Naive B cell (primary cell): ENCODE data around the gene TLNRD1. TPM values are rescaled to one million over a fixed set of nuclear protein-coding genes. Genes with fewer than 3 reads are reported as not detected.
"Not testable (repeated sequence)": the region's sequence is repeated elsewhere in the genome, so short reads cannot be mapped to it uniquely, and the experiment has no call there.

Experiments
- ATAC-seq, 2 donors: fragments of 150-1000 bp; cut with Tn5 transposase; 2 replicates each; pipeline ENCODE4 v1.10.0; 2021; ENCODE audit warnings: low read depth in 2 of 2, mild to moderate bottlenecking in 2 of 2, moderate library complexity in 2 of 2
- DNase-seq: peaks from one replicate; pipeline ENCODE4 v3.0.0; 2022
- H3K27ac Mint-ChIP-seq, 6 donors: one replicate each; pipeline ENCODE4 v1.8.0; 2020 to 2022; ENCODE audit warnings: mild to moderate bottlenecking in 6 of 6, mixed read lengths in 6 of 6, moderate library complexity in 5 of 6, inconsistent platforms in 2 of 6
- H3K27me3 Mint-ChIP-seq, 3 donors: one replicate each; pipeline ENCODE4 v1.8.0; 2021 to 2022; ENCODE audit warnings: mixed read lengths in 3 of 3, mild to moderate bottlenecking in 1 of 3
- H3K36me3 Mint-ChIP-seq, 2 donors: one replicate each; pipeline ENCODE4 v1.8.0; 2020 to 2022; ENCODE audit warnings: mixed read lengths in 2 of 2, inconsistent platforms in 1 of 2, mild to moderate bottlenecking in 1 of 2
- H3K4me1 Mint-ChIP-seq, 3 donors: one replicate each; pipeline ENCODE4 v1.8.0; 2020 to 2022; ENCODE audit warnings: mixed read lengths in 3 of 3, inconsistent platforms in 1 of 3, mild to moderate bottlenecking in 1 of 3, moderate library complexity in 1 of 3
- H3K4me3 Mint-ChIP-seq, 8 donors: one replicate each; pipeline ENCODE4 v1.8.0; 2020 to 2022; ENCODE audit warnings: mild to moderate bottlenecking in 8 of 8, mixed read lengths in 8 of 8, moderate library complexity in 8 of 8, inconsistent platforms in 2 of 8
- H3K9me3 Mint-ChIP-seq, 7 donors: one replicate each; pipeline ENCODE4 v1.8.0; 2020 to 2022; ENCODE audit warnings: mixed read lengths in 7 of 7, mild to moderate bottlenecking in 5 of 7, inconsistent platforms in 2 of 7, moderate library complexity in 1 of 7
- polyA plus RNA-seq, 6 donors: library from polyadenylated mRNA; unstranded; fragments of 300-500 nt; fragmentation: Illumina TruSeq; gene quantifications; one replicate each; pipeline ENCODE4 v1.2.3, GENCODE V29; 2021; ENCODE audit warnings: low read depth in 6 of 6

Gene TLNRD1
- 1 to 10 TPM; 3.0 to 6.4 (median 5.2) TPM for polyA plus RNA-seq

GRCh38 chr15:81000624-81001151 is at the start of gene TLNRD1:
Gene TLNRD1, plus strand, starts transcription at chr15:81000923. Its CDS starts 1,349 bp downstream, at chr15:81002272.
- H3K9me3 Mint-ChIP-seq = peaks cover 0 to 5% (median 0%) of the 10 kb centered on the region in 7 donors
- peak; percentile 88 for DNase-seq
- ATAC-seq = peak; percentile 72 to 73
- peaks cover 33 to 40% (median 39%) of the 10 kb centered on the region in 3 donors for H3K4me1 Mint-ChIP-seq
- peak within 1 kb of the TSS; percentile 93 to 99 (median 96) for H3K27ac Mint-ChIP-seq
- peak within 1 kb of the TSS; percentile 90 to 98 (median 92) for H3K4me3 Mint-ChIP-seq
- H3K27me3 Mint-ChIP-seq = no peaks in the 10 kb centered on the region
- peaks cover 0 to 5% of the 10 kb centered on the region in 2 donors for H3K36me3 Mint-ChIP-seq

- Mint-ChIP-seq H3K4me3 (no peak overlapping the region), H3K36me3 (peaks cover 33 to 47% of the 10 kb centered on the region in 2 donors), H3K27ac (no peak overlapping the region), H3K4me1 (peaks cover 0 to 9% (median 7%) of the 10 kb centered on the region in 3 donors), H3K27me3 (no peaks in the 10 kb centered on the region), H3K9me3 (no peaks in the 10 kb centered on the region)
- ATAC-seq = no peak
- no peak for DNase-seq
Observed at GRCh38 chr15:80951941-80952340, 48.8 kb upstream of the TLNRD1 start.

GRCh38 chr15:80953001-80953952 is 47.4 kb upstream of the TLNRD1 start:
- H3K9me3 Mint-ChIP-seq = no peaks in the 10 kb centered on the region
- no peak for ATAC-seq
- peak overlapping the region in 2 of 6 donors; percentile 5 to 80 for H3K27ac Mint-ChIP-seq
- no peak overlapping the region for H3K4me3 Mint-ChIP-seq
- H3K36me3 Mint-ChIP-seq = peaks cover 21 to 45% of the 10 kb centered on the region in 2 donors
- H3K4me1 Mint-ChIP-seq = peaks cover 0 to 9% (median 7%) of the 10 kb centered on the region in 3 donors
- no peak for DNase-seq
- H3K27me3 Mint-ChIP-seq = no peaks in the 10 kb centered on the region

GRCh38 chr15:80953953-80954778 is 46.6 kb upstream of the TLNRD1 start:
- peaks cover 0 to 9% (median 7%) of the 10 kb centered on the region in 3 donors for H3K4me1 Mint-ChIP-seq
- no peak overlapping the region for H3K4me3 Mint-ChIP-seq
- H3K36me3 Mint-ChIP-seq = peaks cover 22 to 47% of the 10 kb centered on the region in 2 donors
- no peaks in the 10 kb centered on the region for H3K27me3 Mint-ChIP-seq
- ATAC-seq = no peak
- peak overlapping the region in 1 of 6 donors; percentile 80 for H3K27ac Mint-ChIP-seq
- DNase-seq = no peak
- H3K9me3 Mint-ChIP-seq = no peaks in the 10 kb centered on the region

GRCh38 chr15:80955571-80956452 is 44.9 kb upstream of the TLNRD1 start:
- H3K36me3 Mint-ChIP-seq = peaks cover 24 to 46% of the 10 kb centered on the region in 2 donors
- DNase-seq, H3K4me3 Mint-ChIP-seq, H3K4me1 Mint-ChIP-seq, H3K9me3 Mint-ChIP-seq, ATAC-seq, H3K27ac Mint-ChIP-seq, H3K27me3 Mint-ChIP-seq: not testable (repeated sequence)

- Mint-ChIP-seq H3K36me3 (peaks cover 17 to 36% of the 10 kb centered on the region in 2 donors), H3K4me3 (no peak overlapping the region), H3K27ac (peak overlapping the region in 3 of 6 donors; percentile 3 to 41 (median 37)), H3K4me1 (peaks cover 0 to 10% (median 6%) of the 10 kb centered on the region in 3 donors), H3K9me3 (peaks cover 0 to 2% (median 0%) of the 10 kb centered on the region in 7 donors), H3K27me3 (no peaks in the 10 kb centered on the region)
- no peak for ATAC-seq
- no peak for DNase-seq
Observed at GRCh38 chr15:80957556-80957955, 43.2 kb upstream of the TLNRD1 start.

- H3K4me1 Mint-ChIP-seq = peaks cover 0 to 10% (median 2%) of the 10 kb centered on the region in 3 donors
- peaks cover 0 to 2% (median 0%) of the 10 kb centered on the region in 7 donors for H3K9me3 Mint-ChIP-seq
- DNase-seq (no peak), ATAC-seq (no peak)
- H3K27me3 Mint-ChIP-seq = no peaks in the 10 kb centered on the region
- H3K4me3 Mint-ChIP-seq = no peak overlapping the region
- H3K36me3 Mint-ChIP-seq = peaks cover 17 to 36% of the 10 kb centered on the region in 2 donors
- H3K27ac Mint-ChIP-seq = peak overlapping the region in 1 of 6 donors; percentile 37
Observed at GRCh38 chr15:80957976-80958375, 42.7 kb upstream of the TLNRD1 start.

- Mint-ChIP-seq H3K4me1 (peaks cover 0 to 5% (median 0%) of the 10 kb centered on the region in 3 donors), H3K36me3 (peaks cover 24 to 30% of the 10 kb centered on the region in 2 donors), H3K27ac (peak overlapping the region in 1 of 6 donors; percentile 78), H3K27me3 (no peaks in the 10 kb centered on the region), H3K4me3 (peak overlapping the region in 1 of 8 donors; percentile 12), H3K9me3 (peaks cover 0 to 4% (median 0%) of the 10 kb centered on the region in 7 donors)
- DNase-seq (no peak), ATAC-seq (no peak)
Observed at GRCh38 chr15:80958818-80959495, 41.8 kb upstream of the TLNRD1 start.

GRCh38 chr15:80965454-80965853 is 35.3 kb upstream of the TLNRD1 start:
- H3K27me3 Mint-ChIP-seq, DNase-seq, H3K4me3 Mint-ChIP-seq, ATAC-seq, H3K4me1 Mint-ChIP-seq, H3K27ac Mint-ChIP-seq: not testable (repeated sequence)
- H3K36me3 Mint-ChIP-seq = peaks cover 26 to 27% of the 10 kb centered on the region in 2 donors
- peaks cover 0 to 15% (median 6%) of the 10 kb centered on the region in 7 donors for H3K9me3 Mint-ChIP-seq

- H3K27me3 Mint-ChIP-seq = no peaks in the 10 kb centered on the region
- H3K4me1 Mint-ChIP-seq = peaks cover 0 to 12% (median 8%) of the 10 kb centered on the region in 3 donors
- peaks cover 0 to 15% (median 6%) of the 10 kb centered on the region in 7 donors for H3K9me3 Mint-ChIP-seq
- H3K4me3 Mint-ChIP-seq = peak overlapping the region in 1 of 8 donors; percentile 47
- H3K36me3 Mint-ChIP-seq = peaks cover 22 to 26% of the 10 kb centered on the region in 2 donors
- peak overlapping the region in 1 of 6 donors; percentile 44 for H3K27ac Mint-ChIP-seq
- ATAC-seq (no peak), DNase-seq (no peak)
Observed at GRCh38 chr15:80966431-80967197, 34.1 kb upstream of the TLNRD1 start.

- ATAC-seq = no peak
- Mint-ChIP-seq H3K4me3 (no peak overlapping the region), H3K27me3 (no peaks in the 10 kb centered on the region), H3K9me3 (peaks cover 0 to 15% (median 6%) of the 10 kb centered on the region in 7 donors), H3K36me3 (peaks cover 19 to 23% of the 10 kb centered on the region in 2 donors), H3K27ac (peak overlapping the region in 1 of 6 donors; percentile 65), H3K4me1 (peaks cover 0 to 13% (median 8%) of the 10 kb centered on the region in 3 donors)
- DNase-seq = no peak
Observed at GRCh38 chr15:80967451-80967850, 33.3 kb upstream of the TLNRD1 start.
